Loucy (cell line): ENCODE results near the gene C18orf32.
"Not testable (repeated sequence)": the region's sequence is repeated elsewhere in the genome, so short reads cannot be mapped to it uniquely, and the experiment has no call there.

Source experiments
- CTCF ChIP-seq: fragments of 200-600 bp; sonication (generic); conservative IDR thresholded peaks from 2 replicates; pipeline ENCODE4 v1.5.1; 2014; ENCODE audit warnings: mild to moderate bottlenecking, antibody characterized with exemption, low read length
- EZH2phosphoT487 ChIP-seq: fragments of 200-600 bp; IDR thresholded peaks from 2 replicates; pipeline ENCODE4 v1.6.1; 2018; ENCODE audit warnings: antibody characterized with exemption, mild to moderate bottlenecking, moderate library complexity, borderline replicate concordance

GRCh38 chr18:49506438-49506837 is 19.4 kb upstream of the C18orf32 start:
- not testable (repeated sequence) for TF ChIP-seq CTCF, EZH2phosphoT487
